Activated CD8-positive, alpha-beta T cell treated with anti-CD3 and anti-CD28 coated beads for 36 hours (primary cell): ENCODE results near the gene SYNDIG1. TPM values are rescaled to one million over a fixed set of nuclear protein-coding genes. Genes with fewer than 3 reads are reported as not detected.

Experiments used
- ATAC-seq: fragments of 200-7000 bp; cut with Tn5 transposase; one replicate; pipeline ENCODE4 v1.10.0; 2021; ENCODE audit warnings: mild to moderate bottlenecking, moderate library complexity
- CTCF ChIA-PET: fragments of 350-600 bp; sonication (Branson Sonifier 250); formaldehyde crosslinking; loops from one replicate; lab custom pipeline; 2021; ENCODE audit warnings: antibody characterized with exemption; lab: Charles Lee
- POLR2A ChIA-PET: fragments of 350-600 bp; sonication (Branson Sonifier 250); formaldehyde crosslinking; loops from one replicate; lab custom pipeline; 2021; ENCODE audit warnings: antibody characterized with exemption; lab: Charles Lee
- DNase-seq: peaks from one replicate; pipeline ENCODE4 v3.0.0-alpha.2; 2020
- H3K27ac Mint-ChIP-seq: one replicate; pipeline ENCODE4 v1.8.0; 2021; ENCODE audit warnings: mild to moderate bottlenecking, mixed read lengths
- H3K27me3 Mint-ChIP-seq: one replicate; pipeline ENCODE4 v1.8.0; 2021; ENCODE audit warnings: mixed read lengths
- H3K36me3 Mint-ChIP-seq: one replicate; pipeline ENCODE4 v1.8.0; 2021; ENCODE audit warnings: low read depth, mixed read lengths
- H3K4me1 Mint-ChIP-seq: one replicate; pipeline ENCODE4 v1.8.0; 2021; ENCODE audit warnings: low read depth, mixed read lengths
- H3K4me3 Mint-ChIP-seq: one replicate; pipeline ENCODE4 v1.8.0; 2021; ENCODE audit warnings: mild to moderate bottlenecking, moderate library complexity, mixed read lengths
- H3K9me3 Mint-ChIP-seq: one replicate; pipeline ENCODE4 v1.8.0; 2021; ENCODE audit warnings: mixed read lengths
- intact Hi-C: fragments of 100-400 bp; cut with micrococcal nuclease; formaldehyde crosslinking; loops from one replicate; pipeline ENCODE4 v1.10.0; 2022
- total RNA-seq, 2 experiments: library from RNA; stranded (reverse); gene quantifications; one replicate each; pipeline ENCODE4 v1.2.3, GENCODE V29; 2021
- TF ChIP-seq, protein P1 (sequence below): fragments of 200-600 bp; IDR thresholded peaks from one replicate; pipeline ENCODE4 v1.8.0; 2022; ENCODE audit warnings: antibody characterized with exemption, mild to moderate bottlenecking

SYNDIG1 gene
- total RNA-seq, 2 experiments from 2014 or later = not detected

DNA sequence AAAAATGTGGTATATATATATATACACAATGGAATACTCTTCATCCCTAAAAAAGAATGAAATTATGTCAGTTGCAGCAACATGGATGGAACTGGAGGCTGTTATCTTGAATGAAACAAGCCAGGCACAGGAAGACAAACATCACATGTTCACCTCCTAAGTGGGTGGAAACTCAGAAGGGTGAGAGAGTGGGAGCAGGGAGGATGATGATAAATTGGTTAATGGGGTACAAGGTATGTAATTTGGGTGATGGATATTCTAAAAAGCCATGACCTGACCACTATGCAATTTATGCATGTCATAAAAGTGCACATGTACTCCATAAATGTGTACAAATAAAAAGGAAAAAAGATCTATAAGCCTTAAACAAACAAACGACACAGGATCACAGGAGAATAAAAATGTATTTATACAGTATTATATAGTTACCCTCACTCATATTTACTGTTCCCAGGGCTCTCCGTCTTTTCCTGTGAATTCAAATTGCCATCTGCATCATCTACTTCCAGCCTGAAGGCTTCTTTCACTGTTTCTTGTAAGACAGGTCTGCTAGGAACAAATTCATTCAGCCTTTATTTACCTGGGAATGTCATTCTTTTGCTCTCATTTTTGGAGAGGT is 89.8 kb downstream of the SYNDIG1 start:
- Mint-ChIP-seq H3K27ac (no peak overlapping the region), H3K4me3 (no peak overlapping the region), H3K27me3 (peaks cover 3% of the 10 kb centered on the region), H3K36me3 (peaks cover 2% of the 10 kb centered on the region), H3K9me3 (peaks cover 6% of the 10 kb centered on the region), H3K4me1 (no peaks in the 10 kb centered on the region)
- CTCF ChIA-PET = no interaction called here
- POLR2A ChIA-PET = no interaction called here
- ATAC-seq (no peak), DNase-seq (no peak)
- intact Hi-C loops = no loop called here
- TF ChIP-seq, protein P1, sequence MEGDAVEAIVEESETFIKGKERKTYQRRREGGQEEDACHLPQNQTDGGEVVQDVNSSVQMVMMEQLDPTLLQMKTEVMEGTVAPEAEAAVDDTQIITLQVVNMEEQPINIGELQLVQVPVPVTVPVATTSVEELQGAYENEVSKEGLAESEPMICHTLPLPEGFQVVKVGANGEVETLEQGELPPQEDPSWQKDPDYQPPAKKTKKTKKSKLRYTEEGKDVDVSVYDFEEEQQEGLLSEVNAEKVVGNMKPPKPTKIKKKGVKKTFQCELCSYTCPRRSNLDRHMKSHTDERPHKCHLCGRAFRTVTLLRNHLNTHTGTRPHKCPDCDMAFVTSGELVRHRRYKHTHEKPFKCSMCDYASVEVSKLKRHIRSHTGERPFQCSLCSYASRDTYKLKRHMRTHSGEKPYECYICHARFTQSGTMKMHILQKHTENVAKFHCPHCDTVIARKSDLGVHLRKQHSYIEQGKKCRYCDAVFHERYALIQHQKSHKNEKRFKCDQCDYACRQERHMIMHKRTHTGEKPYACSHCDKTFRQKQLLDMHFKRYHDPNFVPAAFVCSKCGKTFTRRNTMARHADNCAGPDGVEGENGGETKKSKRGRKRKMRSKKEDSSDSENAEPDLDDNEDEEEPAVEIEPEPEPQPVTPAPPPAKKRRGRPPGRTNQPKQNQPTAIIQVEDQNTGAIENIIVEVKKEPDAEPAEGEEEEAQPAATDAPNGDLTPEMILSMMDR = no peak

DNA sequence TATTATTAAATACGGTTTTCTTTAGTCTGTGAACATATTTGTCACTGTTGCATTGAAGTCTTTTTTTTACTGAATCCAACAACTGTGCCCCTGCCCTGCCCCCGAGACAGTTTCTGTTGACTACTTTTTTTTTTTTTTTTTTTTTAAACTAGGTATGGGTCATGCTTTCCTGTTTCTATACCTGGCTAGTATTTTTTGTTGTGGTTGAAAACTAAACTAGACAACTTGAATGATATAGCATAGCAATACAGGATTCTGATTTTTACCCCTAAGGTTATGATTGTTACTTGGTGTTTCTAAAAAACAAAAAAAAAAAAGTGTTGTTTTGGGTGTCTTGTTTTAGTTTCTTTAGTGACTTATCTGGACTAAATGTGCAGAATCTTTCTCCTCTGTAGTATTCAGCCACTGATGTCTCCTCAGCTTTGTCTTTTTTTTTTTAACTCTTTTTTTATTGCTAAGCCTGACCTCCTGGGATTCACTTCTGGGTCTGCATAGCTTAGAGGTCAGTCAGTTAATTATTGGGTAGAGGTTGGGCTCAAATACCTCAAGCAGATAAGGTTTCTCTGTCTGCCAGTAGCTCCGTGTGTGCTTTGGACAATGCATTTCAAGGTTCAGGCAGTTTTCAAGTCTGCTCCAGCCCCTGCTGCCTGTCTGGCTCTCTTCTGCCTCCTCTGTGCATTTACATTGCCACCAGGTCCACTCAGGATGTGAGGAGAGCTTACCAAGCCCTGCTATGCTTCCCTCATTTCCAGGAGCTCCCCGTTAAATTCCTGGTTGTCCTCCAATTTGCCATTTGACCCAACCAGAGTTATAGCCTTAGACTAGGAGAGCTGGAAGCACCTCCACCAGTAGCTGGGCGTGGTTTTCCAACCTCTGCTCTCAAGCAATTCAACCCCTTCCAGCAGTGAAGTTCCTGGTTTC is 91.4 kb downstream of the SYNDIG1 start:
- POLR2A ChIA-PET = no interaction called here
- H3K4me1 Mint-ChIP-seq = no peaks in the 10 kb centered on the region
- DNase-seq (no peak), ATAC-seq (no peak)
- intact Hi-C loops = no loop called here
- H3K27ac Mint-ChIP-seq = no peak overlapping the region
- CTCF ChIA-PET = no interaction called here
- TF ChIP-seq, protein P1 = no peak
- peaks cover 2% of the 10 kb centered on the region for H3K36me3 Mint-ChIP-seq
- H3K4me3 Mint-ChIP-seq = no peak overlapping the region
- peaks cover 6% of the 10 kb centered on the region for H3K9me3 Mint-ChIP-seq
- H3K27me3 Mint-ChIP-seq = peaks cover 3% of the 10 kb centered on the region

DNA sequence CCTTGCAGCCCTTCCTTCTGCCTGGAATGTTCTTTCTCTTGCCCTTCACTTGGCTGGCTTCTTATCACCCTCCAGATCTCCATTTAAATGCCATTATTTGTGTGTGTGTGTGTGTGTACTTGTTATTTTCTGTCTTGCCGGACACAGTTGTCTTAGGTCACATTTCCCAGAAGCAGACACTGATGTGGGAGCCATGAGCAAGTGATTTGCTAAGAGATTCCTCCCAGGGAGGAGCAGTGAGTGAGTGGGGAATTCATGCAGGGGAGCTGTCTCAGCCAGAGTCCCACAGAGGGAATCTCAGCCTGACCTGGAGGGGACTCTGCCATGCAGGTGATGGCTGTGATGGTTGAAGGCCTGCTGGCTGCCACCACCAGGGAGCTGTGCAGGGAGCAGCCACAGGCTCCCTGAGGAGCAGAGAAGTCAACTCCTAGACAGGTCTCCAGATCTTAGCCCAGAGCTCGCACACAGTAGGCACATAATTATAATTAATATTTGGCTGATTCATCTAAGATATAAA is 96.5 kb downstream of the SYNDIG1 start:
- intact Hi-C loops = no loop called here
- no peak overlapping the region for H3K27ac Mint-ChIP-seq
- H3K9me3 Mint-ChIP-seq = peaks cover 3% of the 10 kb centered on the region
- no peak overlapping the region for H3K4me3 Mint-ChIP-seq
- ATAC-seq (no peak), DNase-seq (no peak)
- TF ChIP-seq, protein P1 = no peak
- no peaks in the 10 kb centered on the region for H3K27me3 Mint-ChIP-seq
- H3K4me1 Mint-ChIP-seq = no peaks in the 10 kb centered on the region
- ChIA-PET POLR2A (no interaction called here), CTCF (no interaction called here)
- peaks cover 2% of the 10 kb centered on the region for H3K36me3 Mint-ChIP-seq

DNA sequence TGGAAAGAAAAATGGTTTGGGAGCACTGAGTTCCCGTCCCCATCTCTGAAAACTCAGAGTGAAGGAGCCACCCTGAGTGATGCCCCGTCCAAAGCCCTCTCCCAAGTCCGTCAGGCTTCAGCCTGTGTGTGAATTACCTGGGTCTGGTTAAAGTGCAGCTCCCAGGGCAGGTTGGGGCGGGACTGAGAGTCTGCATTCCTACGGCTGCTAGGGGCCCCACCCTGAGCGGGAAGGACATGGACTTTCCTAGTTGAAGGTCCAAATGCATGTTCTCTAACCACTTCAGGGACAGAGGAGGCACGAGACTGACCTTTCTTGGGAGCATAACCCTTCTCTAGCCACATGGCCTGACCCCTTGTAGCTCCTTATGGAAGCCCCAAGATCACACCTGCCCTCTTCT is 97.2 kb downstream of the SYNDIG1 start:
- peaks cover 2% of the 10 kb centered on the region for H3K36me3 Mint-ChIP-seq
- no peak overlapping the region for H3K27ac Mint-ChIP-seq
- CTCF ChIA-PET = no interaction called here
- H3K27me3 Mint-ChIP-seq = no peaks in the 10 kb centered on the region
- H3K4me3 Mint-ChIP-seq = no peak overlapping the region
- no peaks in the 10 kb centered on the region for H3K4me1 Mint-ChIP-seq
- TF ChIP-seq, protein P1 = no peak
- DNase-seq (no peak), ATAC-seq (no peak)
- peaks cover 3% of the 10 kb centered on the region for H3K9me3 Mint-ChIP-seq
- POLR2A ChIA-PET = no interaction called here
- intact Hi-C loops = no loop called here

DNA sequence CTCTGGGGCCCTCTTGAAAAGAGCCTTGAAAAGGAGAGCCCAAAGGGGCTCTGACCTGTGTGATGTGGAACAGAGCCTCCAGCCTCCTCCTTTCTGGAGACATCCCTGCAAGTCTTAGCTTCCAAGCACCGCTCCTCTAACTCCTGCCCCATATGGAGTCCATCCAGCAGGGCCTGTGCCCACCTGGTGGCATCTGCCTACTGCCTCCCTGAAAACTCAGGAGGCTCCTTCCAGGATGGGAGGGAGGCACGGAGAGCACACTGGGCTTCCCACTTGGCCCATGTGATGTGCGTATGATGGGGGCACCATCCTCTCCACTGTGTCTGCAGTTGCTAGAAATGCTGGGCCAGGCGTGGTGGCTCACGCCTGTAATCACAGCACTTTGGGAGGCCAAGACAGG is 98.1 kb downstream of the SYNDIG1 start:
- H3K36me3 Mint-ChIP-seq = peaks cover 2% of the 10 kb centered on the region
- intact Hi-C loops = no loop called here
- no peak for DNase-seq
- H3K4me1 Mint-ChIP-seq = no peaks in the 10 kb centered on the region
- TF ChIP-seq, protein P1 = no peak
- CTCF ChIA-PET = no interaction called here
- ATAC-seq = no peak
- H3K9me3 Mint-ChIP-seq = peaks cover 3% of the 10 kb centered on the region
- H3K27me3 Mint-ChIP-seq = no peaks in the 10 kb centered on the region
- H3K4me3 Mint-ChIP-seq = no peak overlapping the region
- POLR2A ChIA-PET = no interaction called here
- no peak overlapping the region for H3K27ac Mint-ChIP-seq
